IMR-90 (cell line): Measurements from ENCODE around the gene SUPV3L1. TPM values are rescaled to one million over a fixed set of nuclear protein-coding genes. Genes with fewer than 3 reads are reported as not detected.
A peak's percentile ranks its signal among the peaks of the same experiment; 100 is the strongest.

Experiments used
- ATAC-seq: fragments of 200-7000 bp; cut with Tn5 transposase; 2 replicates; pipeline ENCODE4 v1.9.1; 2020; ENCODE audit warnings: low read depth, mild to moderate bottlenecking, moderate library complexity
- BruUV-seq: library from RNA; stranded (reverse); fragments of 400-500 nt; replicated peaks from 2 replicates; lab custom pipeline; 2021; lab: Mats Ljungman, UMichigan
- CTCF ChIA-PET: fragments of 300-600 bp; formaldehyde crosslinking; extraction: SDS; loops from one replicate; lab custom pipeline; 2021; ENCODE audit warnings: antibody characterized with exemption; lab: Yijun Ruan, JAX
- POLR2A ChIA-PET: fragments of 300-600 bp; sonication (Branson Sonifier 250); formaldehyde crosslinking; loops from one replicate; lab custom pipeline; 2022; ENCODE audit warnings: antibody characterized with exemption; ENCODE audit not compliant: unreplicated experiment; lab: Charles Lee
- DNase-seq: peaks from one replicate; pipeline ENCODE4 v3.0.0; 2013
- H2AFZ ChIP-seq: replicated peaks from 2 replicates; pipeline ENCODE3; 2013; ENCODE audit warnings: low read length, mild to moderate bottlenecking; ENCODE audit not compliant: poor library complexity
- H2AK5ac ChIP-seq: 2 replicates; pipeline ENCODE4 v1.6.1; 2013; ENCODE audit warnings: low read depth, low read length, inconsistent platforms
- H2AK9ac ChIP-seq: replicated peaks from 2 replicates; pipeline ENCODE3; 2013; ENCODE audit warnings: mild to moderate bottlenecking, low read depth, low read length, moderate library complexity; ENCODE audit not compliant: poor library complexity
- H2BK120ac ChIP-seq: 2 replicates; pipeline ENCODE4 v1.6.1; 2013; ENCODE audit warnings: low read depth, low read length, inconsistent platforms
- H2BK15ac ChIP-seq: 3 replicates; pipeline ENCODE4 v1.6.1; 2013; ENCODE audit warnings: low read depth, low read length, inconsistent platforms
- H2BK20ac ChIP-seq: 2 replicates; pipeline ENCODE4 v1.6.1; 2013; ENCODE audit warnings: low read depth, mild to moderate bottlenecking, inconsistent platforms, low read length, moderate library complexity
- H2BK5ac ChIP-seq: 2 replicates; pipeline ENCODE4 v1.6.1; 2013; ENCODE audit warnings: mild to moderate bottlenecking, low read depth, low read length, inconsistent platforms; ENCODE audit not compliant: poor library complexity, severe bottlenecking
- H3K14ac ChIP-seq: replicated peaks from 2 replicates; pipeline ENCODE4 v1.6.1; 2013; ENCODE audit warnings: low read depth, low read length, inconsistent platforms
- H3K18ac ChIP-seq: 2 replicates; pipeline ENCODE4 v1.6.1; 2013; ENCODE audit warnings: low read depth, low read length, control low read depth
- H3K23ac ChIP-seq: 2 replicates; pipeline ENCODE4 v1.6.1; 2013; ENCODE audit warnings: low read depth, low read length, inconsistent platforms
- H3K27ac ChIP-seq: 2 replicates; pipeline ENCODE4 v1.5.1; 2013; ENCODE audit warnings: mild to moderate bottlenecking, control low read depth, low read length; ENCODE audit not compliant: insufficient read depth
- H3K27me3 ChIP-seq: 2 replicates; pipeline ENCODE4 v1.6.1; 2013; ENCODE audit warnings: low read length; ENCODE audit not compliant: control insufficient read depth, insufficient read depth
- H3K36me3 ChIP-seq: 2 replicates; pipeline ENCODE4 v1.6.1; 2013; ENCODE audit warnings: low read length, mixed read lengths; ENCODE audit not compliant: control insufficient read depth, insufficient read depth
- H3K4ac ChIP-seq: 2 replicates; pipeline ENCODE4 v1.6.1; 2013; ENCODE audit warnings: low read depth, low read length, inconsistent platforms
- H3K4me1 ChIP-seq: 2 replicates; pipeline ENCODE4 v1.6.1; 2013; ENCODE audit warnings: low read length, mixed read lengths; ENCODE audit not compliant: control insufficient read depth, insufficient read depth
- H3K4me2 ChIP-seq: 2 replicates; pipeline ENCODE4 v1.6.1; 2013; ENCODE audit warnings: low read depth, mild to moderate bottlenecking, control low read depth, low read length, moderate library complexity
- H3K4me3 ChIP-seq: 2 replicates; pipeline ENCODE4 v1.5.1; 2013; ENCODE audit warnings: low read depth, mild to moderate bottlenecking, control low read depth, low read length, moderate library complexity; ENCODE audit not compliant: insufficient read depth
- H3K56ac ChIP-seq: 2 replicates; pipeline ENCODE4 v1.6.1; 2013; ENCODE audit warnings: low read length, inconsistent platforms; ENCODE audit not compliant: insufficient read depth; ENCODE audit errors: extremely low read depth
- H3K79me1 ChIP-seq, 2 experiments: 2 replicates each; pipeline ENCODE4 v1.6.1; 2013; ENCODE audit warnings: low read length in 2 of 2, inconsistent platforms in 1 of 2, low read depth in 1 of 2
- H3K9ac ChIP-seq: 2 replicates; pipeline ENCODE4 v1.6.1; 2013; ENCODE audit warnings: low read depth, low read length, control low read depth
- H3K9me1 ChIP-seq: 2 replicates; pipeline ENCODE4 v1.6.1; 2013; ENCODE audit warnings: low read length, inconsistent platforms; ENCODE audit not compliant: insufficient read depth
- H3K9me3 ChIP-seq: 2 replicates; pipeline ENCODE4 v1.6.1; 2013; ENCODE audit warnings: low read length; ENCODE audit not compliant: control insufficient read depth, insufficient read depth
- H4K20me1 ChIP-seq: 2 replicates; pipeline ENCODE4 v1.6.1; 2013; ENCODE audit warnings: low read length, inconsistent platforms; ENCODE audit not compliant: insufficient read depth
- H4K5ac ChIP-seq: 2 replicates; pipeline ENCODE4 v1.6.1; 2013; ENCODE audit warnings: mild to moderate bottlenecking, low read depth, low read length, control low read depth
- H4K8ac ChIP-seq, 2 experiments: 2 replicates each; pipeline ENCODE4 v1.6.1; 2013; ENCODE audit warnings: low read depth in 2 of 2, low read length in 2 of 2, control low read depth in 1 of 2, inconsistent platforms in 1 of 2
- H4K91ac ChIP-seq: 2 replicates; pipeline ENCODE4 v1.6.1; 2013; ENCODE audit warnings: low read depth, low read length, inconsistent platforms; ENCODE audit not compliant: insufficient read depth
- CEBPB ChIP-seq: IDR thresholded peaks from 2 replicates; pipeline ENCODE4 v1.6.1; 2012; ENCODE audit warnings: low read depth, low read length, improper control_type of control experiment
- FOS ChIP-seq: fragments of 150-350 bp; IDR thresholded peaks from 2 replicates; pipeline ENCODE4 v1.6.1; 2016; ENCODE audit warnings: low read depth, low read length
- MAFK ChIP-seq: IDR thresholded peaks from 2 replicates; pipeline ENCODE4 v1.6.1; 2012; ENCODE audit warnings: low read depth, low read length, improper control_type of control experiment
- MAZ ChIP-seq: IDR thresholded peaks from 2 replicates; pipeline ENCODE4 v1.6.1; 2012; ENCODE audit warnings: low read depth, mild to moderate bottlenecking, low read length, improper control_type of control experiment, moderate library complexity, borderline replicate concordance
- MXI1 ChIP-seq: IDR thresholded peaks from 2 replicates; pipeline ENCODE4 v1.6.1; 2012; ENCODE audit warnings: low read depth, mild to moderate bottlenecking, low read length, moderate library complexity, borderline replicate concordance
- NFE2L2 ChIP-seq: fragments of 150-350 bp; IDR thresholded peaks from 2 replicates; pipeline ENCODE4 v1.6.1; 2016; ENCODE audit warnings: low read depth, mild to moderate bottlenecking, low read length
- POLR2A ChIP-seq: IDR thresholded peaks from 2 replicates; pipeline ENCODE4 v1.6.1; 2012; ENCODE audit warnings: mild to moderate bottlenecking, low read depth, low read length
- RFX5 ChIP-seq: IDR thresholded peaks from 2 replicates; pipeline ENCODE4 v1.8.0; 2012; ENCODE audit warnings: low read depth, mild to moderate bottlenecking, low read length, moderate library complexity
- SMC3 ChIP-seq: fragments of 150-350 bp; IDR thresholded peaks from 2 replicates; pipeline ENCODE4 v1.6.1; 2016; ENCODE audit warnings: low read depth, mild to moderate bottlenecking, antibody characterized with exemption, low read length, moderate library complexity
- USF2 ChIP-seq: fragments of 150-350 bp; IDR thresholded peaks from 2 replicates; pipeline ENCODE4 v1.6.1; 2017; ENCODE audit warnings: mild to moderate bottlenecking, antibody characterized with exemption, low read length, low read depth
- WGBS, 2 experiments: methylation state at CpG; one replicate each; pipeline versions ENCODE4 v1.1.5 to v1.1.7; 2013; ENCODE audit warnings: missing lambda C conversion rate in 2 of 2; ENCODE audit not compliant: insufficient read length in 1 of 2; ENCODE audit errors: extremely low coverage in 2 of 2; 5-methylcytosine and 5-hydroxymethylcytosine counted together
- dilution Hi-C: fragments of 300-500 bp; cut with HindIII; formaldehyde crosslinking; loops from one replicate; pipeline ENCODE4 v1.14.3; 2018; ENCODE audit warnings: low sequenced_read_pairs; ENCODE audit not compliant: unreplicated experiment
- in situ Hi-C: fragments of 300-500 bp; cut with MboI; formaldehyde crosslinking; loops from 3 replicates; pipeline ENCODE4 v1.14.3; 2019; ENCODE audit warnings: low sequenced_read_pairs, inconsistent platforms, mixed read lengths
- intact Hi-C: fragments of 100-400 bp; cut with micrococcal nuclease; formaldehyde crosslinking; loops from 2 replicates; pipeline ENCODE4 v1.10.0; 2022
- polyA plus RNA-seq, 3 experiments: library from polyadenylated mRNA; depleted of rRNA; stranded (reverse); fragments of >200 nt; gene quantifications; 2 replicates each; pipeline ENCODE4 v1.2.3, GENCODE V29; 2012; ENCODE audit warnings: low replicate concordance in 1 of 3
- total RNA-seq: library from RNA; depleted of rRNA; stranded (reverse); fragments of >200 nt; gene quantifications from 2 replicates; pipeline ENCODE4 v1.2.3, GENCODE V29; 2012

The SUPV3L1 gene
- total and polyA plus RNA-seq, 2 of the 4 experiments (the other 2 are of a cell fraction): 24.4 to 26.5 TPM

DNA sequence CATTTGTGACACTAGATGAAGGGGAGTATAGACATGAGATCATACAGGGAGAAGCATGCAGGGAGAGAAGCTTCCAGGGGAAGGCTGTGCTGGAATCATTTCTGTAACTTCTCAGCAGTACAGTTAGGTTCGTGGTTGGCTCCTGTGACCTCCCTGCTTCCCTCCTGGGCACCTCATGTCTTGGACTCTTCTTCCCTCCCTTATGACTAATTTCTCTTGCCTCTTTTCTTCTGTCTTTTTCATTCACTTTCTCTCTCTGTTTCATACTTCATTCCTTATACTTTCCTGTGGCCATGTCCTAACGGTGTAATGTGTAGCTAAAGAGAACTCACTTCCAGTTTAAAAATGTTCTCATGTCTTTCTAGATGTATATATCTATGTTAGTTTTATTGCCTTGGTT is 21.0 kb downstream of the SUPV3L1 start:
- BruUV-seq: no TSS peak
- POLR2A ChIA-PET: interaction anchor here (0.6 kb wide), 1 partner anchor 176 kb away, joined by 5 read pairs; no protein-coding TSS in a partner anchor

More for the DNA sequence above, 21.0 kb downstream of the SUPV3L1 start:
- Histone ChIP-seq H3K9ac (no peak overlapping the region), H3K27me3 (no peaks in the 10 kb centered on the region), H2BK20ac (no peak overlapping the region), H4K5ac (no peak overlapping the region), H3K14ac (no peak overlapping the region), H2BK15ac (no peak overlapping the region), H3K4me1 (no peaks in the 10 kb centered on the region), H3K56ac (no peak overlapping the region), H2BK5ac (no peak overlapping the region), H3K18ac (no peak overlapping the region), H2AK9ac (no peak overlapping the region), H3K9me3 (no peaks in the 10 kb centered on the region), H3K4ac (no peak overlapping the region), H2BK120ac (no peak overlapping the region), H3K36me3 (peaks cover 33% of the 10 kb centered on the region), H3K4me3 (no peak overlapping the region), H3K9me1 (no peaks in the 10 kb centered on the region), H4K20me1 (no peaks in the 10 kb centered on the region), H3K79me1 (no peaks in the 10 kb centered on the region), H3K27ac (no peak overlapping the region), H4K91ac (no peak overlapping the region), H4K8ac (no peak overlapping the region), H3K23ac (no peak overlapping the region), H2AK5ac (no peak overlapping the region), H2AFZ (no peak overlapping the region), H3K4me2 (no peak overlapping the region)
- in situ Hi-C loops: no loop called here
- TF ChIP-seq POLR2A (no peak), MAFK (no peak), CEBPB (no peak), USF2 (no peak), RFX5 (no peak), SMC3 (no peak), MXI1 (no peak), MAZ (no peak), FOS (no peak), NFE2L2 (no peak)
- ATAC-seq (no peak), DNase-seq (peak; percentile 47)
- intact Hi-C loops: no loop called here
- dilution Hi-C loops: no loop called here
- no CpG with 5 or more reads among the region's 2 CpGs for WGBS, 2 experiments
- CTCF ChIA-PET: no interaction called here
